GM23338 (cell line): ENCODE results near the gene PAIP2. TPM values are rescaled to one million over a fixed set of nuclear protein-coding genes. Genes with fewer than 3 reads are reported as not detected.

Experiments used
- ATAC-seq: fragments of 200-7000 bp; cut with Tn5 transposase; 3 replicates; pipeline ENCODE4 v1.9.1; 2020
- DNase-seq: peaks from one replicate; pipeline ENCODE4 v3.0.0-alpha.2; 2015; ENCODE audit warnings: low spot score
- H2AFZ ChIP-seq: fragments of 200-600 bp; sonication (generic); 2 replicates; pipeline ENCODE4 v1.8.0; 2016; ENCODE audit warnings: antibody characterized with exemption, mild to moderate bottlenecking, moderate library complexity
- H3F3A ChIP-seq: fragments of 200-600 bp; sonication (generic); replicated peaks from 2 replicates; pipeline ENCODE4 v1.8.0; 2017; ENCODE audit warnings: antibody characterized with exemption, mixed run types, low read depth
- H3K27ac ChIP-seq: fragments of 200-600 bp; sonication (generic); 2 replicates; pipeline ENCODE4 v1.6.1; 2016; ENCODE audit warnings: low read depth
- H3K27me3 ChIP-seq: fragments of 200-600 bp; sonication (generic); 2 replicates; pipeline ENCODE4 v1.8.0; 2016; ENCODE audit warnings: mild to moderate bottlenecking, mixed run types, moderate library complexity; ENCODE audit not compliant: insufficient read depth
- H3K36me3 ChIP-seq: fragments of 200-600 bp; sonication (generic); 2 replicates; pipeline ENCODE4 v1.8.0; 2016; ENCODE audit warnings: mild to moderate bottlenecking; ENCODE audit not compliant: insufficient read depth
- H3K4me1 ChIP-seq: fragments of 200-600 bp; sonication (generic); 2 replicates; pipeline ENCODE4 v1.8.0; 2016; ENCODE audit warnings: mild to moderate bottlenecking, moderate library complexity; ENCODE audit not compliant: insufficient read depth
- H3K4me2 ChIP-seq: fragments of 200-600 bp; sonication (generic); 2 replicates; pipeline ENCODE4 v1.7.1; 2017; ENCODE audit warnings: mixed run types
- H3K4me3 ChIP-seq: fragments of 200-600 bp; sonication (generic); 2 replicates; pipeline ENCODE4 v1.6.1; 2016; ENCODE audit warnings: mixed run types
- H3K79me2 ChIP-seq: fragments of 200-600 bp; sonication (generic); replicated peaks from 2 replicates; pipeline ENCODE4 v1.8.0; 2017; ENCODE audit warnings: mild to moderate bottlenecking; ENCODE audit not compliant: insufficient read depth
- H3K9me2 ChIP-seq: fragments of 200-600 bp; sonication (generic); 2 replicates; pipeline ENCODE4 v1.8.0; 2017; ENCODE audit not compliant: insufficient read depth
- H4K20me1 ChIP-seq: fragments of 200-600 bp; sonication (generic); replicated peaks from 2 replicates; pipeline ENCODE4 v1.8.0; 2017; ENCODE audit warnings: mild to moderate bottlenecking; ENCODE audit not compliant: insufficient read depth
- H3K27ac Mint-ChIP-seq: 2 replicates; pipeline ENCODE4 v1.8.0; 2020; ENCODE audit warnings: inconsistent platforms, mild to moderate bottlenecking, moderate library complexity, mixed read lengths
- H3K27me3 Mint-ChIP-seq: 3 replicates; pipeline ENCODE4 v1.8.0; 2022; ENCODE audit warnings: low read depth, mild to moderate bottlenecking, moderate library complexity, mixed read lengths, inconsistent platforms; ENCODE audit not compliant: insufficient read depth, poor library complexity
- H3K36me3 Mint-ChIP-seq: 3 replicates; pipeline ENCODE4 v1.8.0; 2021; ENCODE audit warnings: low read depth, mild to moderate bottlenecking, inconsistent platforms, moderate library complexity, mixed read lengths
- H3K4me1 Mint-ChIP-seq: 3 replicates; pipeline ENCODE4 v1.8.0; 2020; ENCODE audit warnings: mild to moderate bottlenecking, inconsistent platforms, mixed read lengths
- H3K4me3 Mint-ChIP-seq: 3 replicates; pipeline ENCODE4 v1.8.0; 2021; ENCODE audit warnings: moderate library complexity, mild to moderate bottlenecking, inconsistent platforms, mixed read lengths
- H3K9me3 Mint-ChIP-seq: 3 replicates; pipeline ENCODE4 v1.8.0; 2020; ENCODE audit warnings: moderate library complexity, mild to moderate bottlenecking, inconsistent platforms, mixed read lengths
- CREB1 ChIP-seq: fragments of 250-450 bp; sonication (Bioruptor Pico); IDR thresholded peaks from 2 replicates; pipeline ENCODE4 v1.5.0; 2020; ENCODE audit warnings: low read depth, mild to moderate bottlenecking, moderate library complexity
- EZH2 ChIP-seq: fragments of 200-600 bp; sonication (generic); IDR thresholded peaks from one replicate; pipeline ENCODE4 v1.8.0; 2017; ENCODE audit warnings: antibody characterized with exemption, mild to moderate bottlenecking, low read depth; ENCODE audit not compliant: unreplicated experiment
- JUNB ChIP-seq: IDR thresholded peaks from one replicate; pipeline ENCODE4 v1.6.1; 2016; ENCODE audit warnings: antibody characterized with exemption; ENCODE audit not compliant: unreplicated experiment
- NANOG ChIP-seq: IDR thresholded peaks from 2 replicates; pipeline ENCODE4 v1.6.1; 2016; ENCODE audit warnings: antibody characterized with exemption, borderline replicate concordance
- POLR2AphosphoS5 ChIP-seq: IDR thresholded peaks from 2 replicates; pipeline ENCODE4 v1.6.1; 2016; ENCODE audit warnings: antibody characterized with exemption, low read depth
- STAT1 ChIP-seq: IDR thresholded peaks from one replicate; pipeline ENCODE4 v1.6.1; 2016; ENCODE audit warnings: antibody characterized with exemption; ENCODE audit not compliant: unreplicated experiment
- ZNF114 ChIP-seq: fragments of 250-450 bp; sonication (Bioruptor Pico); IDR thresholded peaks from 2 replicates; pipeline ENCODE4 v1.5.0; 2020; ENCODE audit warnings: mild to moderate bottlenecking, moderate library complexity
- ZNF331 ChIP-seq: fragments of 250-450 bp; sonication (Bioruptor Pico); IDR thresholded peaks from 2 replicates; pipeline ENCODE4 v1.5.0; 2020; ENCODE audit warnings: low read depth, mild to moderate bottlenecking, moderate library complexity
- polyA plus RNA-seq: library from polyadenylated mRNA; unstranded; fragments of >200 nt; fragmentation: Nextera tagmentation; extraction: Ambion mirVana; gene quantifications from 2 replicates; pipeline ENCODE4 v1.2.1, GENCODE V29; 2016
- total RNA-seq: library from RNA; depleted of rRNA; stranded (reverse); fragments of >200 nt; shearing (Covaris generic); gene quantifications from 2 replicates; pipeline ENCODE4 v1.2.3, GENCODE V29; 2014
- TF ChIP-seq, protein P1 (sequence below), 2 experiments: fragments of 200-600 bp in 1 of 2; sonication (generic) in 1 of 2; conservative IDR thresholded peaks; 2 replicates each; pipeline versions ENCODE4 v1.5.1 to v1.6.1; 2016 to 2017; ENCODE audit warnings: antibody characterized with exemption in 2 of 2, low read depth in 2 of 2, mild to moderate bottlenecking in 2 of 2, moderate library complexity in 1 of 2
- TF ChIP-seq, protein P2 (sequence below): IDR thresholded peaks from one replicate; pipeline ENCODE4 v1.6.1; 2018; ENCODE audit warnings: antibody characterized with exemption; ENCODE audit not compliant: unreplicated experiment
- TF ChIP-seq, protein P3 (sequence below): IDR thresholded peaks from 2 replicates; pipeline ENCODE4 v1.6.1; 2016; ENCODE audit warnings: antibody characterized with exemption

PAIP2 gene
- total and polyA plus RNA-seq, 2 experiments from 2014 or later, result 132 to 277 TPM

DNA sequence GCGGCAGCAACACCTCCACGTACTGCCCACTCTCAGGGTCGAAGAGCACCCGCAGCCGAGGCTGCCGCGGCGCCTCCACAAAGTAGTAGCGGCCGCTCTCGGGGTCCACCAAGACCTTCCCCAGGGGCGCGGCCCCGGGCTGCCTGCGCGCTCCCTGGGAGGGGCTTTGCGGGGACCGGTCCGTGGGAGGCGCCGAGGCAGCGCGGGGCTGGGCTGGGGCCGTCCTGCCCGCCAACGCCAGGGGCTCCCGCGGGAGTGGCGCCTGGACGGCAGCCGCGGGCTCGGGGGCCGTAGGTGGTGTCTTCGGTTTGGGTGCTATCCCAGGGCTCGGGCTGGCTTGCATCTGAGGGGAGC is 50.6 kb downstream of the PAIP2 start (continued):
- TF ChIP-seq, protein P1, sequence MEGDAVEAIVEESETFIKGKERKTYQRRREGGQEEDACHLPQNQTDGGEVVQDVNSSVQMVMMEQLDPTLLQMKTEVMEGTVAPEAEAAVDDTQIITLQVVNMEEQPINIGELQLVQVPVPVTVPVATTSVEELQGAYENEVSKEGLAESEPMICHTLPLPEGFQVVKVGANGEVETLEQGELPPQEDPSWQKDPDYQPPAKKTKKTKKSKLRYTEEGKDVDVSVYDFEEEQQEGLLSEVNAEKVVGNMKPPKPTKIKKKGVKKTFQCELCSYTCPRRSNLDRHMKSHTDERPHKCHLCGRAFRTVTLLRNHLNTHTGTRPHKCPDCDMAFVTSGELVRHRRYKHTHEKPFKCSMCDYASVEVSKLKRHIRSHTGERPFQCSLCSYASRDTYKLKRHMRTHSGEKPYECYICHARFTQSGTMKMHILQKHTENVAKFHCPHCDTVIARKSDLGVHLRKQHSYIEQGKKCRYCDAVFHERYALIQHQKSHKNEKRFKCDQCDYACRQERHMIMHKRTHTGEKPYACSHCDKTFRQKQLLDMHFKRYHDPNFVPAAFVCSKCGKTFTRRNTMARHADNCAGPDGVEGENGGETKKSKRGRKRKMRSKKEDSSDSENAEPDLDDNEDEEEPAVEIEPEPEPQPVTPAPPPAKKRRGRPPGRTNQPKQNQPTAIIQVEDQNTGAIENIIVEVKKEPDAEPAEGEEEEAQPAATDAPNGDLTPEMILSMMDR (conservative IDR thresholded peaks at IDR 0.05; ENCODE audit: low read depth in 2 of 2), result no peak
- TF ChIP-seq JUNB (no peak), ZNF331 (CRISPR knock-in tag) (no peak), STAT1 (no peak)
- TF ChIP-seq, protein P2, sequence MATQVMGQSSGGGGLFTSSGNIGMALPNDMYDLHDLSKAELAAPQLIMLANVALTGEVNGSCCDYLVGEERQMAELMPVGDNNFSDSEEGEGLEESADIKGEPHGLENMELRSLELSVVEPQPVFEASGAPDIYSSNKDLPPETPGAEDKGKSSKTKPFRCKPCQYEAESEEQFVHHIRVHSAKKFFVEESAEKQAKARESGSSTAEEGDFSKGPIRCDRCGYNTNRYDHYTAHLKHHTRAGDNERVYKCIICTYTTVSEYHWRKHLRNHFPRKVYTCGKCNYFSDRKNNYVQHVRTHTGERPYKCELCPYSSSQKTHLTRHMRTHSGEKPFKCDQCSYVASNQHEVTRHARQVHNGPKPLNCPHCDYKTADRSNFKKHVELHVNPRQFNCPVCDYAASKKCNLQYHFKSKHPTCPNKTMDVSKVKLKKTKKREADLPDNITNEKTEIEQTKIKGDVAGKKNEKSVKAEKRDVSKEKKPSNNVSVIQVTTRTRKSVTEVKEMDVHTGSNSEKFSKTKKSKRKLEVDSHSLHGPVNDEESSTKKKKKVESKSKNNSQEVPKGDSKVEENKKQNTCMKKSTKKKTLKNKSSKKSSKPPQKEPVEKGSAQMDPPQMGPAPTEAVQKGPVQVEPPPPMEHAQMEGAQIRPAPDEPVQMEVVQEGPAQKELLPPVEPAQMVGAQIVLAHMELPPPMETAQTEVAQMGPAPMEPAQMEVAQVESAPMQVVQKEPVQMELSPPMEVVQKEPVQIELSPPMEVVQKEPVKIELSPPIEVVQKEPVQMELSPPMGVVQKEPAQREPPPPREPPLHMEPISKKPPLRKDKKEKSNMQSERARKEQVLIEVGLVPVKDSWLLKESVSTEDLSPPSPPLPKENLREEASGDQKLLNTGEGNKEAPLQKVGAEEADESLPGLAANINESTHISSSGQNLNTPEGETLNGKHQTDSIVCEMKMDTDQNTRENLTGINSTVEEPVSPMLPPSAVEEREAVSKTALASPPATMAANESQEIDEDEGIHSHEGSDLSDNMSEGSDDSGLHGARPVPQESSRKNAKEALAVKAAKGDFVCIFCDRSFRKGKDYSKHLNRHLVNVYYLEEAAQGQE, result no peak

DNA sequence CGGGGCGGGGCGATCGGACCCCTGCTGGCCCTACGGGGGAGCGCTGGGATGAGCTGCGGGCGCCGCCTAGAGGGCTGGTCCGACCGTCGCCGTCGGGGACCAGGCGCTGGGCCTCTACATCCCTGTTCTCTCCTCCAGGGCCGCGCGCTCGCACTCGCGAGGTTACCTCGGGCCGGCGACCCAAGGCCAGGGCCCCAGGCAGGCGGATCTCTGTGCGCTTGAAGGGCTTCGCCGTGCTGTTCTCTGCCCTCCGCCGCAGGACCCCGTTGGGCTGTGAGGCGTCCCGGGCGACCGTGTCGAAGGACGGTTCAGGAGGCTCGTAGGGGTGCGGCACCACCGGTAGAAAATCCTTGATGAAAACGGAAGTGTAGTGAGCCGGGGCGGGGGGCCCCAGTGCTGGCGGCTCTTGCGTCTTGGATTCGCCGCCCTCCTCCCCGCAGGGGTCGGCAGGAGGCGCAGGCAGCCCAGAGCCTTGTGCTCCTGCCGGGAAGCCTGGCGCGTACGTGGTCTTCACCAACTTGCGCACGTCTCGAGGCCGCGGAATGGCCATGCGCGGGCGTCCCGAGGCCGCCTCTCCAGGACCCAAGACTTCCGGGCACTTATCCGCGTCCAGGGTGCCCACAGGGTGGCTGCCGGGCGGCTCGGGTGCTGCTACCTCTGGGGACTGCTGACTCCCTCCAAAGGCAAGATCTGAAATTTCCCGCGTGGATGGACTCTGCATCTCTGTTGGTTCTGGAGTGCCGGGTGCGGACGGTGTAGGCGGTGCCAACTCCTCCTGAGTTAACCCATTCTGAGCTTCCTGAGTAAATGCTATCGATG is 51.2 kb downstream of the PAIP2 start:
- H2AFZ ChIP-seq, result peak overlapping the region; percentile 98

More for the DNA sequence above, 51.2 kb downstream of the PAIP2 start:
- Histone ChIP-seq H3K27ac (no peak overlapping the region), H3K4me3 (peak overlapping the region; percentile 81), H3K36me3 (no peaks in the 10 kb centered on the region), H3F3A (peaks cover 25% of the 10 kb centered on the region), H3K27me3 (peaks cover 44% of the 10 kb centered on the region), H3K9me2 (no peaks in the 10 kb centered on the region), H3K79me2 (no peaks in the 10 kb centered on the region), H4K20me1 (no peaks in the 10 kb centered on the region), H3K4me1 (peaks cover 16% of the 10 kb centered on the region), H3K4me2 (peak overlapping the region; percentile 96)
- TF ChIP-seq ZNF331 (CRISPR knock-in tag), result no peak
- TF ChIP-seq, protein P1 (conservative IDR thresholded peaks at IDR 0.05; ENCODE audit: low read depth in 2 of 2), result peak; percentile 51 to 89
- TF ChIP-seq, protein P3, sequence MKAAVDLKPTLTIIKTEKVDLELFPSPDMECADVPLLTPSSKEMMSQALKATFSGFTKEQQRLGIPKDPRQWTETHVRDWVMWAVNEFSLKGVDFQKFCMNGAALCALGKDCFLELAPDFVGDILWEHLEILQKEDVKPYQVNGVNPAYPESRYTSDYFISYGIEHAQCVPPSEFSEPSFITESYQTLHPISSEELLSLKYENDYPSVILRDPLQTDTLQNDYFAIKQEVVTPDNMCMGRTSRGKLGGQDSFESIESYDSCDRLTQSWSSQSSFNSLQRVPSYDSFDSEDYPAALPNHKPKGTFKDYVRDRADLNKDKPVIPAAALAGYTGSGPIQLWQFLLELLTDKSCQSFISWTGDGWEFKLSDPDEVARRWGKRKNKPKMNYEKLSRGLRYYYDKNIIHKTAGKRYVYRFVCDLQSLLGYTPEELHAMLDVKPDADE, result no peak
- no peak for TF ChIP-seq ZNF114 (CRISPR knock-in tag)
- peak; percentile 41 for TF ChIP-seq CREB1
- TF ChIP-seq, protein P2, result no peak
- TF ChIP-seq EZH2, result peak; percentile 37
- peak; percentile 47 for TF ChIP-seq POLR2AphosphoS5
- no peak for TF ChIP-seq NANOG
- TF ChIP-seq STAT1, result no peak
- ATAC-seq (peak; percentile 65), DNase-seq (peak; percentile 94)
- H3K4me1 Mint-ChIP-seq, result peaks cover 39% of the 10 kb centered on the region
- no peak overlapping the region for H3K27ac Mint-ChIP-seq
- H3K36me3 Mint-ChIP-seq, result peaks cover 2% of the 10 kb centered on the region; the same call in 2 of the 3 replicates
- H3K4me3 Mint-ChIP-seq, result peak overlapping the region; percentile 86
- H3K9me3 Mint-ChIP-seq, result no peaks in the 10 kb centered on the region
- H3K27me3 Mint-ChIP-seq, result peaks cover 56% of the 10 kb centered on the region
